NCI-H82 (cell line): ENCODE results near the gene GPS1.

Source experiments
- DNase-seq: peaks from one replicate; lab custom pipeline; 2025; lab: John Stamatoyannopoulos, UW

Gene GPS1

GRCh38 chr17:82014971-82015310 lies 36.8 kb upstream of the GPS1 start:
- DNase-seq, result no peak

- no peak for DNase-seq
Measured at GRCh38 chr17:82015311-82015971, 36.3 kb upstream of the GPS1 start.

- no peak for DNase-seq
Measured at GRCh38 chr17:82016061-82016874, 35.4 kb upstream of the GPS1 start.

GRCh38 chr17:82016875-82017459 lies 34.7 kb upstream of the GPS1 start:
- DNase-seq, result no peak

- no peak for DNase-seq
Measured at GRCh38 chr17:82017612-82018151, 34.0 kb upstream of the GPS1 start.

- peak; percentile 28 for DNase-seq
Measured at GRCh38 chr17:82018152-82018988, 33.3 kb upstream of the GPS1 start.

- no peak for DNase-seq
Measured at GRCh38 chr17:82018989-82019689, 32.6 kb upstream of the GPS1 start.

- DNase-seq, result peak; percentile 84
Measured at GRCh38 chr17:82019690-82020571, 31.8 kb upstream of the GPS1 start.

- no peak for DNase-seq
Measured at GRCh38 chr17:82020572-82021106, 31.1 kb upstream of the GPS1 start.

GRCh38 chr17:82021107-82021899 lies 30.4 kb upstream of the GPS1 start:
- DNase-seq, result peak; percentile 72

- DNase-seq, result no peak
Measured at GRCh38 chr17:82021900-82022309, 29.8 kb upstream of the GPS1 start.

GRCh38 chr17:82022310-82022980 lies 29.3 kb upstream of the GPS1 start, which contains the start of gene CENPX:
TSS of gene CENPX (minus strand) at chr17:82022878. CDS start at chr17:82022861, 17 bp downstream.
- DNase-seq, result peak; percentile 58

- peak; percentile 100 for DNase-seq
Measured at GRCh38 chr17:82022981-82023446, 28.7 kb upstream of the GPS1 start, which contains the start of gene LRRC45. TSS of gene LRRC45 (plus strand) at chr17:82023305. CDS start at chr17:82023644, 339 bp downstream.

GRCh38 chr17:82023447-82024241 lies 28.1 kb upstream of the GPS1 start:
- DNase-seq, result peak; percentile 64

- DNase-seq, result no peak
Measured at GRCh38 chr17:82024859-82025258, 26.8 kb upstream of the GPS1 start.

- DNase-seq, result no peak
Measured at GRCh38 chr17:82025401-82026107, 26.1 kb upstream of the GPS1 start.

GRCh38 chr17:82028246-82028645 lies 23.5 kb upstream of the GPS1 start:
- DNase-seq, result no peak
